K562 (cell line): ENCODE measurements around the gene ROBO2. TPM values are rescaled to one million over a fixed set of nuclear protein-coding genes. Genes with fewer than 3 reads are reported as not detected.

ENCODE experiments used
- KLF6 ChIP-seq: fragments of 250-450 bp; sonication (Bioruptor Pico); IDR thresholded peaks from 2 replicates; pipeline ENCODE4 v1.4.0; 2020; ENCODE audit warnings: mild to moderate bottlenecking, moderate library complexity, borderline replicate concordance
- RCOR1 ChIP-seq, 2 experiments: IDR thresholded peaks; 2 replicates each; pipeline ENCODE4 v1.6.1; 2012; ENCODE audit warnings: low read depth in 2 of 2, low read length in 2 of 2, borderline replicate concordance in 1 of 2, improper control_type of control experiment in 1 of 2
- TCF3 ChIP-seq: sonication (generic); formaldehyde crosslinking; IDR thresholded peaks from 2 replicates; pipeline ENCODE4 v1.4.0; 2020; ENCODE audit warnings: mild to moderate bottlenecking, missing genetic modification reagents
- ZNF197 ChIP-seq: fragments of 200-800 bp; sonication (Bioruptor generic); IDR thresholded peaks from 2 replicates; pipeline ENCODE4 v1.6.1; 2016; ENCODE audit warnings: low read depth, missing genetic modification characterization, missing compliant biosample characterization
- ZNF431 ChIP-seq: sonication (generic); formaldehyde crosslinking; IDR thresholded peaks from 2 replicates; pipeline ENCODE4 v1.8.0; 2022; ENCODE audit warnings: mild to moderate bottlenecking, missing genetic modification reagents
- polyA plus RNA-seq, 8 experiments: library from polyadenylated mRNA; depleted of rRNA in 4 of 8; stranded (reverse) in 5 of 8; unstranded in 3 of 8; fragments of >200 nt; fragmentation: Nextera tagmentation in 2 of 8; fragmentation: Illumina TruSeq in 1 of 8; extraction: Ambion mirVana in 2 of 8; extraction: Trizol in 1 of 8; gene quantifications; 2 replicates each; pipeline versions ENCODE4 v1.2.1 to v1.2.3, GENCODE V29; 2011 to 2014; ENCODE audit warnings: inconsistent platforms in 1 of 8, missing spikeins in 1 of 8
- total RNA-seq, 7 experiments: library from RNA; depleted of rRNA in 6 of 7; stranded (reverse); fragments of >200 nt in 6 of 7; fragmentation: Illumina TruSeq in 2 of 7; extraction: Trizol in 2 of 7; gene quantifications; 2 replicates each; pipeline versions ENCODE4 v1.2.1 to v1.2.3, GENCODE V29; 2011 to 2021; ENCODE audit warnings: low replicate concordance in 1 of 7
- TF ChIP-seq, protein P1 (sequence below): fragments of 250-450 bp; sonication (Bioruptor Pico); IDR thresholded peaks from 2 replicates; pipeline ENCODE4 v1.4.0; 2020; ENCODE audit warnings: mild to moderate bottlenecking
- TF ChIP-seq, protein P2 (sequence below): sonication (generic); formaldehyde crosslinking; IDR thresholded peaks from 2 replicates; pipeline ENCODE4 v1.8.1; 2023; ENCODE audit warnings: mild to moderate bottlenecking, missing genetic modification reagents
- TF ChIP-seq, protein P3 (sequence below): fragments of 200-400 bp; formaldehyde crosslinking; IDR thresholded peaks from 2 replicates; pipeline ENCODE4 v1.6.1; 2017; ENCODE audit warnings: mild to moderate bottlenecking, low read depth, low read length, moderate library complexity

Gene ROBO2
- total and polyA plus RNA-seq, 9 of the 15 experiments (the other 6 are each of a cell fraction or from before 2014, with no cell fraction given) = 0.84 to 3.0 (median 1.7) TPM

DNA sequence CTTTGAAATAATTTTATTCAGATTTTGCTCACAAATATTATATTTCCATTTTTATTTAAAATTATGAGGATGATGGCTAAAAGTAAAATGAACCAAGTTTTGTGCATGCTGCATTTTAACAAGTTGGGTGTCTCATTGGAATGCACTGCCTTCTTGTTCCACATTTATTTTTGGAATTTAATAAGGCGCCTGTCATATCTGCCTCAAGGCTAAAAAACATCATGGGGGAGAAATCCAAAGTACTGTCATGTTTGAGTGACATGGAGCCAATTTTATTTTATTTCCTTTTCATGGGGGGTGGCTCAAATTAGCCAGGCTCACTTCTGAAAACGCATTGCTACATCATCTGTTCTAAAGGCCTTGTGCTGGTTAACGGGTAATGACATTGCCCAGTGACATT lies 205.1 kb downstream of the ROBO2 start (continued):
- TF ChIP-seq, protein P1, sequence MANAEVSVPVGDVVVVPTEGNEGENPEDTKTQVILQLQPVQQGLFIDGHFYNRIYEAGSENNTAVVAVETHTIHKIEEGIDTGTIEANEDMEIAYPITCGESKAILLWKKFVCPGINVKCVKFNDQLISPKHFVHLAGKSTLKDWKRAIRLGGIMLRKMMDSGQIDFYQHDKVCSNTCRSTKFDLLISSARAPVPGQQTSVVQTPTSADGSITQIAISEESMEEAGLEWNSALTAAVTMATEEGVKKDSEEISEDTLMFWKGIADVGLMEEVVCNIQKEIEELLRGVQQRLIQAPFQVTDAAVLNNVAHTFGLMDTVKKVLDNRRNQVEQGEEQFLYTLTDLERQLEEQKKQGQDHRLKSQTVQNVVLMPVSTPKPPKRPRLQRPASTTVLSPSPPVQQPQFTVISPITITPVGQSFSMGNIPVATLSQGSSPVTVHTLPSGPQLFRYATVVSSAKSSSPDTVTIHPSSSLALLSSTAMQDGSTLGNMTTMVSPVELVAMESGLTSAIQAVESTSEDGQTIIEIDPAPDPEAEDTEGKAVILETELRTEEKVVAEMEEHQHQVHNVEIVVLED (CRISPR knock-in tag) = no peak
- TF ChIP-seq, protein P2, sequence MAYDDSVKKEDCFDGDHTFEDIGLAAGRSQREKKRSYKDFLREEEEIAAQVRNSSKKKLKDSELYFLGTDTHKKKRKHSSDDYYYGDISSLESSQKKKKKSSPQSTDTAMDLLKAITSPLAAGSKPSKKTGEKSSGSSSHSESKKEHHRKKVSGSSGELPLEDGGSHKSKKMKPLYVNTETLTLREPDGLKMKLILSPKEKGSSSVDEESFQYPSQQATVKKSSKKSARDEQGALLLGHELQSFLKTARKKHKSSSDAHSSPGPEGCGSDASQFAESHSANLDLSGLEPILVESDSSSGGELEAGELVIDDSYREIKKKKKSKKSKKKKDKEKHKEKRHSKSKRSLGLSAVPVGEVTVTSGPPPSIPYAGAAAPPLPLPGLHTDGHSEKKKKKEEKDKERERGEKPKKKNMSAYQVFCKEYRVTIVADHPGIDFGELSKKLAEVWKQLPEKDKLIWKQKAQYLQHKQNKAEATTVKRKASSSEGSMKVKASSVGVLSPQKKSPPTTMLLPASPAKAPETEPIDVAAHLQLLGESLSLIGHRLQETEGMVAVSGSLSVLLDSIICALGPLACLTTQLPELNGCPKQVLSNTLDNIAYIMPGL = no peak
- TF ChIP-seq TCF3 (CRISPR knock-in tag) (no peak), ZNF197 (CRISPR knock-in tag) (no peak), ZNF431 (CRISPR knock-in tag) (no peak), KLF6 (CRISPR knock-in tag) (no peak), RCOR1 (IDR thresholded peaks at IDR 0.05; ENCODE audit: borderline replicate concordance in 1 of 2, low read depth in 2 of 2, low read length in 2 of 2) (no peak)
- TF ChIP-seq, protein P3, sequence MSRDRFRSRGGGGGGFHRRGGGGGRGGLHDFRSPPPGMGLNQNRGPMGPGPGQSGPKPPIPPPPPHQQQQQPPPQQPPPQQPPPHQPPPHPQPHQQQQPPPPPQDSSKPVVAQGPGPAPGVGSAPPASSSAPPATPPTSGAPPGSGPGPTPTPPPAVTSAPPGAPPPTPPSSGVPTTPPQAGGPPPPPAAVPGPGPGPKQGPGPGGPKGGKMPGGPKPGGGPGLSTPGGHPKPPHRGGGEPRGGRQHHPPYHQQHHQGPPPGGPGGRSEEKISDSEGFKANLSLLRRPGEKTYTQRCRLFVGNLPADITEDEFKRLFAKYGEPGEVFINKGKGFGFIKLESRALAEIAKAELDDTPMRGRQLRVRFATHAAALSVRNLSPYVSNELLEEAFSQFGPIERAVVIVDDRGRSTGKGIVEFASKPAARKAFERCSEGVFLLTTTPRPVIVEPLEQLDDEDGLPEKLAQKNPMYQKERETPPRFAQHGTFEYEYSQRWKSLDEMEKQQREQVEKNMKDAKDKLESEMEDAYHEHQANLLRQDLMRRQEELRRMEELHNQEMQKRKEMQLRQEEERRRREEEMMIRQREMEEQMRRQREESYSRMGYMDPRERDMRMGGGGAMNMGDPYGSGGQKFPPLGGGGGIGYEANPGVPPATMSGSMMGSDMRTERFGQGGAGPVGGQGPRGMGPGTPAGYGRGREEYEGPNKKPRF = no peak
